ENCODE data around the gene FUBP3.

The FUBP3 gene

GRCh38 chr9:130549093-130549735 lies 30.2 kb upstream of the FUBP3 start:
- Histone ChIP-seq H3K9me2 (replicated peaks; ENCODE audit: low read depth, low read length) (no peaks in the 10 kb centered on the region), H3K9me3 (ENCODE audit: insufficient read depth, low read depth, low read length) (no peaks in the 10 kb centered on the region), H2AFZ (ENCODE audit: low read length) (no peak overlapping the region), H3K4me1 (ENCODE audit: insufficient read depth, low read length, poor library complexity, severe bottlenecking) (no peaks in the 10 kb centered on the region), H3F3A (ENCODE audit: low read depth) (no peaks in the 10 kb centered on the region), H3K4me3 (ENCODE audit: low read length, poor library complexity, severe bottlenecking) (no peak overlapping the region), H4K20me1 (ENCODE audit: insufficient read depth, low read length, poor library complexity, severe bottlenecking) (no peaks in the 10 kb centered on the region), H3K79me2 (ENCODE audit: insufficient read depth, low read length) (no peaks in the 10 kb centered on the region), H3K36me3 (ENCODE audit: insufficient read depth, low read length) (no peaks in the 10 kb centered on the region), H3K9ac (ENCODE audit: low read depth, low read length, poor library complexity, severe bottlenecking) (no peak overlapping the region), H3K27me3 (ENCODE audit: insufficient read depth, low read length, poor library complexity, severe bottlenecking) (no peaks in the 10 kb centered on the region), H3K4me2 (ENCODE audit: low read depth, low read length, poor library complexity, severe bottlenecking) (no peak overlapping the region)
- TF ChIP-seq CTCF (conservative IDR thresholded peaks at IDR 0.05; ENCODE audit: low read length), result no peak
- no peak for TF ChIP-seq EZH2phosphoT487 (IDR thresholded peaks at IDR 0.05; ENCODE audit: borderline replicate concordance)

GRCh38 chr9:130554606-130555005 lies 24.8 kb upstream of the FUBP3 start:
- no peaks in the 10 kb centered on the region for H3K36me3 ChIP-seq (ENCODE audit: insufficient read depth, low read length)
- H3K27me3 ChIP-seq (ENCODE audit: insufficient read depth, low read length, poor library complexity, severe bottlenecking), result no peaks in the 10 kb centered on the region
- TF ChIP-seq CTCF (conservative IDR thresholded peaks at IDR 0.05; ENCODE audit: low read length) (no peak), EZH2phosphoT487 (IDR thresholded peaks at IDR 0.05; ENCODE audit: borderline replicate concordance) (no peak)
- H3K4me3 ChIP-seq (ENCODE audit: low read length, poor library complexity, severe bottlenecking), result no peak overlapping the region
- H3K4me2 ChIP-seq (ENCODE audit: low read depth, low read length, poor library complexity, severe bottlenecking), result no peak overlapping the region
- H3K79me2 ChIP-seq (ENCODE audit: insufficient read depth, low read length), result no peaks in the 10 kb centered on the region
- no peak overlapping the region for H3K9ac ChIP-seq (ENCODE audit: low read depth, low read length, poor library complexity, severe bottlenecking)
- H4K20me1 ChIP-seq (ENCODE audit: insufficient read depth, low read length, poor library complexity, severe bottlenecking), result no peaks in the 10 kb centered on the region
- no peaks in the 10 kb centered on the region for H3K9me3 ChIP-seq (ENCODE audit: insufficient read depth, low read depth, low read length)
- H3K9me2 ChIP-seq (replicated peaks; ENCODE audit: low read depth, low read length), result no peaks in the 10 kb centered on the region
- H3F3A ChIP-seq (ENCODE audit: low read depth), result no peaks in the 10 kb centered on the region
- H3K4me1 ChIP-seq (ENCODE audit: insufficient read depth, low read length, poor library complexity, severe bottlenecking), result no peaks in the 10 kb centered on the region
- H2AFZ ChIP-seq (ENCODE audit: low read length), result no peak overlapping the region

GRCh38 chr9:130555061-130555460 lies 24.3 kb upstream of the FUBP3 start:
- TF ChIP-seq CTCF (conservative IDR thresholded peaks at IDR 0.05; ENCODE audit: low read length) (no peak), EZH2phosphoT487 (IDR thresholded peaks at IDR 0.05; ENCODE audit: borderline replicate concordance) (no peak)
- Histone ChIP-seq H3K27me3 (ENCODE audit: insufficient read depth, low read length, poor library complexity, severe bottlenecking) (no peaks in the 10 kb centered on the region), H3K9me2 (replicated peaks; ENCODE audit: low read depth, low read length) (no peaks in the 10 kb centered on the region), H3K4me3 (ENCODE audit: low read length, poor library complexity, severe bottlenecking) (no peak overlapping the region), H3K4me1 (ENCODE audit: insufficient read depth, low read length, poor library complexity, severe bottlenecking) (no peaks in the 10 kb centered on the region), H4K20me1 (ENCODE audit: insufficient read depth, low read length, poor library complexity, severe bottlenecking) (no peaks in the 10 kb centered on the region), H3K36me3 (ENCODE audit: insufficient read depth, low read length) (no peaks in the 10 kb centered on the region), H2AFZ (ENCODE audit: low read length) (no peak overlapping the region), H3K79me2 (ENCODE audit: insufficient read depth, low read length) (no peaks in the 10 kb centered on the region), H3K9me3 (ENCODE audit: insufficient read depth, low read depth, low read length) (no peaks in the 10 kb centered on the region), H3K4me2 (ENCODE audit: low read depth, low read length, poor library complexity, severe bottlenecking) (no peak overlapping the region), H3K9ac (ENCODE audit: low read depth, low read length, poor library complexity, severe bottlenecking) (no peak overlapping the region), H3F3A (ENCODE audit: low read depth) (no peaks in the 10 kb centered on the region)
